NT2/D1 (cell line): Measurements from ENCODE around the gene VSTM2L.

Experiments used
- SUZ12 ChIP-seq: IDR thresholded peaks from 2 replicates; pipeline ENCODE4 v1.6.1; 2011; ENCODE audit not compliant: insufficient read length, insufficient read depth; ENCODE audit errors: extremely low read depth
- YY1 ChIP-seq: IDR thresholded peaks from 2 replicates; pipeline ENCODE4 v1.6.1; 2011; ENCODE audit not compliant: insufficient read length, insufficient read depth
- ZNF274 ChIP-seq: IDR thresholded peaks from 2 replicates; pipeline ENCODE4 v1.6.1; 2011; ENCODE audit warnings: mild to moderate bottlenecking, low read depth, low read length

- TF ChIP-seq SUZ12 = no peak
- no peak for TF ChIP-seq YY1
- TF ChIP-seq ZNF274 = no peak
Measured at GRCh38 chr20:37931153-37931922, 28.4 kb downstream of the VSTM2L start.
